Progenitor cell of endocrine pancreas (in vitro differentiated cells): Measurements from ENCODE around the gene BEST2. TPM values are rescaled to one million over a fixed set of nuclear protein-coding genes. Genes with fewer than 3 reads are reported as not detected.

Experiments
- DNase-seq: peaks from one replicate; pipeline ENCODE4 v3.0.0; 2021; ENCODE audit warnings: low spot score; ENCODE audit not compliant: unreplicated experiment
- H3K27ac Mint-ChIP-seq: 2 replicates; pipeline ENCODE4 v1.8.0; 2021; ENCODE audit warnings: mild to moderate bottlenecking, moderate library complexity, mixed read lengths
- H3K27me3 Mint-ChIP-seq: 2 replicates; pipeline ENCODE4 v1.8.0; 2021; ENCODE audit warnings: mixed read lengths
- H3K36me3 Mint-ChIP-seq: 2 replicates; pipeline ENCODE4 v1.8.0; 2022; ENCODE audit warnings: mixed read lengths; ENCODE audit not compliant: insufficient read depth
- H3K4me1 Mint-ChIP-seq: 2 replicates; pipeline ENCODE4 v1.8.0; 2021; ENCODE audit warnings: low read depth, mixed read lengths
- H3K4me3 Mint-ChIP-seq: 2 replicates; pipeline ENCODE4 v1.8.0; 2021; ENCODE audit warnings: low read depth, mild to moderate bottlenecking, moderate library complexity, mixed read lengths
- H3K9me3 Mint-ChIP-seq: 2 replicates; pipeline ENCODE4 v1.8.0; 2021; ENCODE audit warnings: low read depth, mixed read lengths
- CTCF ChIP-seq: fragments of 200-600 bp; sonication (generic); IDR thresholded peaks from one replicate; pipeline ENCODE4 v1.5.0; 2021; ENCODE audit warnings: antibody characterized with exemption, mild to moderate bottlenecking; ENCODE audit not compliant: unreplicated experiment
- long read RNA-seq: library from polyadenylated mRNA; unstranded; transcript quantifications from one replicate; pipeline ENCODE4 v2.0.0, GENCODE V29; 2020
- total RNA-seq: library from RNA; stranded (reverse); gene quantifications from 2 replicates; pipeline ENCODE4 v1.2.1, GENCODE V29; 2021

Gene BEST2
- total RNA-seq = not detected in 2 replicates
- long read RNA-seq = 0 reads

GRCh38 chr19:12751635-12752034 lies at the start of gene BEST2:
Gene BEST2, plus strand, starts transcription at chr19:12751791. Its CDS starts 802 bp downstream, at chr19:12752593.
- H3K27me3 Mint-ChIP-seq = peaks cover 46% of the 10 kb centered on the region
- TF ChIP-seq CTCF = no peak
- DNase-seq = no peak
- H3K36me3 Mint-ChIP-seq = peaks cover 15% of the 10 kb centered on the region
- no peak within 1 kb of the TSS for H3K4me3 Mint-ChIP-seq
- H3K4me1 Mint-ChIP-seq = peaks cover 4% of the 10 kb centered on the region
- H3K9me3 Mint-ChIP-seq = peaks cover 5% of the 10 kb centered on the region
- no peak within 1 kb of the TSS for H3K27ac Mint-ChIP-seq

- H3K9me3 Mint-ChIP-seq = no peaks in the 10 kb centered on the region
- H3K27me3 Mint-ChIP-seq = no peaks in the 10 kb centered on the region
- no peak for DNase-seq
- no peaks in the 10 kb centered on the region for H3K4me1 Mint-ChIP-seq
- H3K36me3 Mint-ChIP-seq = peaks cover 27% of the 10 kb centered on the region
- H3K27ac Mint-ChIP-seq = no peak overlapping the region
- no peak for TF ChIP-seq CTCF
- H3K4me3 Mint-ChIP-seq = no peak overlapping the region
These were observed 48.5 kb upstream of the BEST2 start for GRCh38 chr19:12703046-12703445.

- no peak overlapping the region for H3K4me3 Mint-ChIP-seq
- peaks cover 25% of the 10 kb centered on the region for H3K36me3 Mint-ChIP-seq
- no peak for TF ChIP-seq CTCF
- no peaks in the 10 kb centered on the region for H3K27me3 Mint-ChIP-seq
- no peak for DNase-seq
- no peaks in the 10 kb centered on the region for H3K9me3 Mint-ChIP-seq
- H3K4me1 Mint-ChIP-seq = no peaks in the 10 kb centered on the region
- no peak overlapping the region for H3K27ac Mint-ChIP-seq
These were observed 46.4 kb upstream of the BEST2 start for GRCh38 chr19:12705169-12705568.

- no peaks in the 10 kb centered on the region for H3K4me1 Mint-ChIP-seq
- TF ChIP-seq CTCF = no peak
- H3K4me3 Mint-ChIP-seq = no peak overlapping the region
- no peaks in the 10 kb centered on the region for H3K27me3 Mint-ChIP-seq
- no peak overlapping the region for H3K27ac Mint-ChIP-seq
- no peak for DNase-seq
- H3K9me3 Mint-ChIP-seq = no peaks in the 10 kb centered on the region
- peaks cover 32% of the 10 kb centered on the region for H3K36me3 Mint-ChIP-seq
These were observed 45.8 kb upstream of the BEST2 start for GRCh38 chr19:12705654-12706331.

GRCh38 chr19:12706332-12706718 lies 45.3 kb upstream of the BEST2 start:
- Mint-ChIP-seq H3K36me3 (peaks cover 31% of the 10 kb centered on the region), H3K27me3 (no peaks in the 10 kb centered on the region), H3K27ac (no peak overlapping the region), H3K4me3 (no peak overlapping the region), H3K9me3 (no peaks in the 10 kb centered on the region), H3K4me1 (no peaks in the 10 kb centered on the region)
- no peak for DNase-seq
- no peak for TF ChIP-seq CTCF
